NCI-H2196 (cell line): Measurements from ENCODE around the gene POSTN.
"Not testable (repeated sequence)": the region's sequence is repeated elsewhere in the genome, so short reads cannot be mapped to it uniquely, and the experiment has no call there.

ENCODE experiments used
- DNase-seq: peaks from one replicate; lab custom pipeline; 2025; ENCODE audit not compliant: unreplicated experiment; lab: John Stamatoyannopoulos, UW

Gene POSTN

DNA sequence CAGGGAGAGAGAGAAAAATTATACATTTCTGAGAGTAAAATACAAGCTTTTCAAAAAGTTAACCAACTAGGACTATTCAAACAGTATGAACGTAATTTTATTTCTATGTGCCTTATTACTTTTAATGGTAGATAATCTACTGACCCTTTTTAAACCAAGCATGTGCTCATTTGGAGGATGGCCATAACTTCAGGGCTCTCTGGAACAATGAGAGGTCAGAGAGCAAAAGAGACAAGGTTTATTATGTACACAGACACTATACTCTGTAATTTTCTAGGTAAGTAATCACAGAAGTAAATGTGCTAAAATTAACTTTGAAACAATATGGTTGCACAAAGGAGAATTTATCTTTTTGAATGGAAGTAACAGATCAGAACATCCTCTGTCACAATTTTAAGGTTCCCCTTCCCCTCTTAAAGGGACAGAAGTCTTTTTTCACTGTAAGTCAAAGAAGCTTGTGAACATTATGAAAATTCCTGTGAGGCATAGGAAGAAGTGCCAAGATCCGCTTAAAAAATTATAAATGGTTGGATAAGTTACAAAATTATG lies 1.0 kb downstream of the POSTN start:
- DNase-seq, result no peak

DNA sequence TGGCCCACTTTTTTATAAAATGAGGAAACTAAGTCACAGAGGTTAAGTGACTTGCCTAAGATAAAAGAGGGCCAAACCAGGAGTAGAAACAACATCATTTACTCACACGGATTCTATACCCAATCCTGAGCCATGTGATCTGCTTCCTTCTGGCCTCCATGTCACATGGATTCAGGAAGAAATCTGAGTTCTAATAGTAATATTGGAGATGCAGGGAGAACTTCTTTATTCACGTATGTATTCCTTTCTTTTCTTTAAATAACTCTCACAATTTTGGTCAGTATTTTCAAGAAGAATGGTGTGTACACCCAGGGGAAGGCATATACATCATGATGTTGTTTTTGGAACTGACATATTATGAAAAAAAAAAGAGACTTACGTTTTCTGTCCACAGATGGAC lies 1.8 kb downstream of the POSTN start:
- DNase-seq, result no peak

GRCh38 chr13:37595162-37595561 lies 3.4 kb downstream of the POSTN start:
- no peak for DNase-seq

GRCh38 chr13:37594550-37594949 lies 4.0 kb downstream of the POSTN start:
- DNase-seq, result no peak

DNA sequence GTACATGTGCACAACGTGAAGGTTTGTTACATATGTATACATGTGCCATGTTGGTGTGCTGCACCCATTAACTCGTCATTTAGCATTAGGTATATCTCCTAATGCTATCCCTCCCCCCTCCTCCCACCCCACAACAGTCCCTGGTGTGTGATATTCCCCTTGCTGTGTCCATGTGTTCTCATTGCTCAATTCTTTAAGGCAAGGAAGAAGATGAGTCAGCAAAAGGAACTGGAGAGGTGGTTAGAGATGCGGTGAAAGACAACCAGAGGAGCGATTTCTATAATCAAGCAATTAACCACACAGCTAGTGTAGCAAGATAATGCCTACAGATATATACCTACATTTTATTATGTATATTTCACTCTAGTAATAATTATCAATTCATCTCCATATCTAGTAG lies 9.2 kb downstream of the POSTN start:
- not testable (repeated sequence) for DNase-seq

DNA sequence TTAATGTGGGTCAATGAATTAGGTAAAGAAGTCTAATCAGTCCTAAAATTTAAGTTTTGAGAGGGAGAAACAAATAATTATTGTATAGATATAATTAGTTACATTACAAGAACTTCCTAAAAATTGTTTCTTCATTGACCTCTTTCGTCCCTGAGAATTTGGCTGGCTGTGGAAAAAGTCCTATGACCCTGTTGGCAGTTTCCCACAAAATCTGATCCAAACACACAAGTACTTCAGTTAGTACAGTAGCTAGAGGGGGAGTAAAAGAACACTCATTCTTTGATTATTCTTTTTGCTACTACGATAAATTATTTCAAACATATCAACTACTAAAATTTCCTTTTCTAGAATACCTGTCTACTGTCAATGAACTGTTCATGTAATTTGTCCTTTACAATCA lies 11.3 kb downstream of the POSTN start:
- DNase-seq, result no peak

- no peak for DNase-seq
Measured at GRCh38 chr13:37586164-37586563, 12.4 kb downstream of the POSTN start.

- DNase-seq, result no peak
Measured at GRCh38 chr13:37585541-37585940, 13.0 kb downstream of the POSTN start.

DNA sequence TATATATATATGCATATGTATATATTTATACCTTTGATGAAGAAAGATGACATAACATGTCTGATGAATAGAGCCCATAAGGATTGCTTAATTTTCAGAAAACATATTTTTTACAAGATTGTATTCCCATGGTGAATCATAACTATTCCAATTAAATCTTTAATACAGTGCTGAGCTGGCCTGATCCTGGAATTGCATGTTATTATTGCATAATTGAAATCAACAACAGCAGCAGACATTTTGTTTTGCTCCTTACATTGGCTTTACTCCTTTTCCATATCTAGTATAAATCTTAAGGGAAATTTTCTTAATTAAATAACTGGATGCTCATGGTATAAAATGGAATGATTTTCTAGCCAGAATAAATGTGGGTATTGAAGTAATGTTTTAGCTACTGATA lies 22.0 kb downstream of the POSTN start:
- no peak for DNase-seq

GRCh38 chr13:37565425-37565824 lies 33.1 kb downstream of the POSTN start:
- DNase-seq, result no peak

- no peak for DNase-seq
Measured at GRCh38 chr13:37561031-37561430, 37.5 kb downstream of the POSTN start.

- DNase-seq, result no peak
Measured at GRCh38 chr13:37560526-37560925, 38.0 kb downstream of the POSTN start.

GRCh38 chr13:37558766-37559165 lies 39.8 kb downstream of the POSTN start:
- not testable (repeated sequence) for DNase-seq

GRCh38 chr13:37546087-37546486 lies 52.5 kb downstream of the POSTN start:
- DNase-seq, result no peak

- DNase-seq, result no peak
Measured at GRCh38 chr13:37544995-37545394, 53.6 kb downstream of the POSTN start.

GRCh38 chr13:37539976-37540605 lies 58.5 kb downstream of the POSTN start:
- no peak for DNase-seq

DNA sequence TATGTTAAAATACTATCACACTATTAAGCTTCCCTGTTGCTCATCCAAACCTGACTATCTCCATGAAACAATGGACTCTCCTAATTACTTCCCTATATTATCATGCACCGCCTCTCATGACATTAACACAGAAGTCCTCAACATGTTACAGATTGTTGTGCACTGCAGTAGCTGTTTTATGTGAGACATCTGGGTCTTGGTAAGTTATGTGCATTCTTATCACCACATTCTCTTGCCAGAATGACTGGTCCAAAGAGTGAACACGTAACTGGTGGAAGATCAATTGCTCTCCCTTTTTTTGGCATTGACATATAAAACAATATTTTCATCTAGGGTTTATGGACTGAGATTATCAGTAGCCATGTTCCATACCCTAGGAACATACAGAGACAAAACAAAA lies 59.4 kb downstream of the POSTN start:
- DNase-seq, result no peak

GRCh38 chr13:37535501-37535900 lies 63.1 kb downstream of the POSTN start:
- DNase-seq, result no peak

GRCh38 chr13:37534676-37535075 lies 63.9 kb downstream of the POSTN start:
- no peak for DNase-seq

- DNase-seq, result no peak
Measured at GRCh38 chr13:37534181-37534580, 64.4 kb downstream of the POSTN start.

GRCh38 chr13:37531049-37531448 lies 67.5 kb downstream of the POSTN start:
- DNase-seq, result no peak

DNA sequence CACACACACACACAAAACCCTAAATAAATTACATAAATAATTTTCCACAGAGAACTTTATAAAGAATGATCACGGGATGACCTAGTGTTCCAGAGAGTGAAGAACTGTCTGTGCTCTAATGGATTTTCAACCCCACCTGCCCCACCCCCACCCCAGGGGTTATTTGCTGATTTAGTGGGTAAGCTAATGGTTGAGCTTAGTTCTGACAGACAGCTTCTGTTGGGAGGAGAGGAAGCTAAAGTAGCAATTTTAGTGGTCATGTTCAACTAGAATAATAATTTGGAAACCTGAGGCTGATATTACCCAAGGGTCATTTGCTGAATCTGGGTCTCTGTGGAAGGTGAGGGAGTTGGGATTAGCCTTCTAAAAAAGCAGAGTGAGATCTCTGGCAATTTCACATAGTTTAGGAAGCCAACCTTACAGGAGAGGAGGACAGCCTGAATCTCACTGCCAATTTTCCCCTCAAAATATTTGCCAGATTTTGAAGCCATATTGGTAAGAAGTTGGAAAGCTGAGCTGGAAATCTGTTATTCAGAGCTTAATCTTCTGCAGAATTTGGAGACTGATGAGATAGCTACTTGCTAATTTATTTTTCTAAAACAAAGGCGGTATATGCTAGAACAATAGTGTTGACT lies 68.7 kb downstream of the POSTN start:
- no peak for DNase-seq
